ENCODE data around the gene NAGK.

The NAGK gene

GRCh38 chr2:71067567-71068217 lies 756 bp upstream of the NAGK start:
- Histone ChIP-seq H3K4me2 (ENCODE audit: low read length) (peak overlapping the region; percentile 99), H3K4me3 (ENCODE audit: low read length) (peak overlapping the region; percentile 90), H3K79me2 (ENCODE audit: low read length) (peaks cover 56% of the 10 kb centered on the region), H3K27ac (ENCODE audit: low read length) (peak overlapping the region; percentile 98), H2AFZ (ENCODE audit: low read depth, low read length) (0 out of 2 replicates have a peak overlapping the region, but pooled peaks have one; percentile 12), H3K36me3 (replicated peaks; ENCODE audit: low read depth, low read length) (peaks cover 17% of the 10 kb centered on the region), H3K4me1 (ENCODE audit: low read length) (peaks cover 81% of the 10 kb centered on the region), H3K9me3 (ENCODE audit: insufficient read depth, low read length) (no peaks in the 10 kb centered on the region), H3K9ac (ENCODE audit: low read length) (peak overlapping the region; percentile 99), H4K20me1 (ENCODE audit: insufficient read depth, low read length) (peaks cover 13% of the 10 kb centered on the region; the same call in 1 of the 2 replicates), H3K27me3 (ENCODE audit: low read depth, low read length) (no peaks in the 10 kb centered on the region)
- TF ChIP-seq CTCF (IDR thresholded peaks at IDR 0.05; ENCODE audit: low read depth, low read length) (no peak; the same call in 1 of the 2 replicates), EZH2phosphoT487 (IDR thresholded peaks at IDR 0.05; ENCODE audit: low read depth) (no peak)

GRCh38 chr2:71069376-71069775 lies 928 bp downstream of the NAGK start:
- Histone ChIP-seq H3K36me3 (replicated peaks; ENCODE audit: low read depth, low read length) (peaks cover 34% of the 10 kb centered on the region), H2AFZ (ENCODE audit: low read depth, low read length) (no peak overlapping the region), H3K4me3 (ENCODE audit: low read length) (peak overlapping the region; percentile 90), H3K27ac (ENCODE audit: low read length) (peak overlapping the region; percentile 98), H4K20me1 (ENCODE audit: insufficient read depth, low read length) (peaks cover 13% of the 10 kb centered on the region; the same call in 1 of the 2 replicates), H3K79me2 (ENCODE audit: low read length) (peaks cover 69% of the 10 kb centered on the region), H3K4me2 (ENCODE audit: low read length) (peak overlapping the region; percentile 99), H3K9me3 (ENCODE audit: insufficient read depth, low read length) (no peaks in the 10 kb centered on the region), H3K4me1 (ENCODE audit: low read length) (peaks cover 79% of the 10 kb centered on the region), H3K27me3 (ENCODE audit: low read depth, low read length) (no peaks in the 10 kb centered on the region), H3K9ac (ENCODE audit: low read length) (peak overlapping the region; percentile 99)
- TF ChIP-seq CTCF (IDR thresholded peaks at IDR 0.05; ENCODE audit: low read depth, low read length): no peak

- Histone ChIP-seq H3K4me1 (ENCODE audit: low read length) (peaks cover 68% of the 10 kb centered on the region), H3K27ac (ENCODE audit: low read length) (peak overlapping the region; percentile 98), H2AFZ (ENCODE audit: low read depth, low read length) (no peak overlapping the region), H3K9me3 (ENCODE audit: insufficient read depth, low read length) (no peaks in the 10 kb centered on the region), H3K9ac (ENCODE audit: low read length) (peak overlapping the region; percentile 99), H3K79me2 (ENCODE audit: low read length) (peaks cover 69% of the 10 kb centered on the region), H3K4me2 (ENCODE audit: low read length) (peak overlapping the region; percentile 99), H3K27me3 (ENCODE audit: low read depth, low read length) (no peaks in the 10 kb centered on the region), H4K20me1 (ENCODE audit: insufficient read depth, low read length) (peaks cover 13% of the 10 kb centered on the region), H3K36me3 (replicated peaks; ENCODE audit: low read depth, low read length) (peaks cover 43% of the 10 kb centered on the region), H3K4me3 (ENCODE audit: low read length) (peak overlapping the region; percentile 90)
- TF ChIP-seq EZH2phosphoT487 (IDR thresholded peaks at IDR 0.05; ENCODE audit: low read depth): no peak
- TF ChIP-seq CTCF (IDR thresholded peaks at IDR 0.05; ENCODE audit: low read depth, low read length): peak; percentile 59
Measured at GRCh38 chr2:71070294-71071093, 2.0 kb downstream of the NAGK start.
